Measurements from ENCODE around the gene PTCHD1.

The PTCHD1 gene

GRCh38 chrX:23435108-23435507 is 100.5 kb downstream of the PTCHD1 start:
- no peak overlapping the region for H3K4me3 ChIP-seq (ENCODE audit: low read length)
- TF ChIP-seq CTCF (IDR thresholded peaks at IDR 0.05; ENCODE audit: insufficient read depth, low read depth, low read length, missing control alignments), result no peak
- no peak for DNase-seq (ENCODE audit: low read depth)

- no peak for TF ChIP-seq CTCF (IDR thresholded peaks at IDR 0.05; ENCODE audit: insufficient read depth, low read depth, low read length, missing control alignments)
- H3K4me3 ChIP-seq (ENCODE audit: low read length), result no peak overlapping the region
- DNase-seq (ENCODE audit: low read depth), result no peak
Observed at GRCh38 chrX:23435575-23435974, 100.9 kb downstream of the PTCHD1 start.

- no peak for TF ChIP-seq CTCF (IDR thresholded peaks at IDR 0.05; ENCODE audit: insufficient read depth, low read depth, low read length, missing control alignments)
- H3K4me3 ChIP-seq (ENCODE audit: low read length), result no peak overlapping the region
- no peak for DNase-seq (ENCODE audit: low read depth)
Observed at GRCh38 chrX:23436875-23437274, 102.2 kb downstream of the PTCHD1 start.

GRCh38 chrX:23451266-23451665 is 116.6 kb downstream of the PTCHD1 start:
- no peak overlapping the region for H3K4me3 ChIP-seq (ENCODE audit: low read length)
- DNase-seq (ENCODE audit: low read depth), result no peak
- TF ChIP-seq CTCF (IDR thresholded peaks at IDR 0.05; ENCODE audit: insufficient read depth, low read depth, low read length, missing control alignments), result no peak
